Hippocampal formation (tissue), 2 donors: ENCODE measurements around the gene TEC.

Experiments used
- DNase-seq, 2 donors: peaks; one replicate each; lab custom pipeline; 2025; lab: John Stamatoyannopoulos, UW

Gene TEC

DNA sequence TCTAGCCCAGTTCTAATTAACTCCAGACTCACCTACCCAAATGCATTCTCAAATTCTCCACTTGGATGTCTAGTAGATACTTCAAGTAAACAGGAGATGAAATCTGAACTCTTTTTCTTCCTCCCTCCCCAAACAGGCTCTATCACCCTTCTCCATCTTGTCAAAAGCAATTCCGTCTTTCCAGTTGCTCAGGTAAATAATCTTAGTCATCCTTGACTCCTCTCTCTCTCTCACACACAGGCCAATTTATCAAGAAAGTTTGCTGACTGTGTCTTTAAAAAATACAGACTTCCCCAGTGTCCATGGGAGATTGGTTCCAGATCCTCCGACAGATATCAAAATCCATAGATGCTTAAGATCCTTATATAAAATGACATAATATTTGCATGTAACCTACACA lies 148.5 kb downstream of the TEC start:
- DNase-seq, result no peak

- DNase-seq, result no peak
Observed at GRCh38 chr4:48120132-48120531, 149.5 kb downstream of the TEC start.

DNA sequence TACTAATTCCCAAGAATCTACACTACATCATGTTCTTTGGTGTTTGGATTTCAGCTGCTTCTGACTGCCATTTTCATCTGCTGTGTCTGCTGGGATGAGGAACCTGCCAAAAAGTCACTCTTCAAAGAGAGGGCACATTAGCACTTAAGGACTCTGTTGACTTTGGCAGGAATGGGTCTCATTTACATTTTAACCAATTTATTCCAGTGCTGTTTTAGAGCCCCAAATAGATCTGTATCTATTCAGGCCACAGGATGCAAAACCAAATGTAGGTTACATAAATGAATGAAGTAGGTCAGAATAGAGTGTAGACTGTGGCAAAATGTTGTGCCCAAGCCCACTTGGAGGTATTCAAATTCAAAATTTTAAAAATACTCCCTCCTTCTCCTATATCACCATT lies 150.0 kb downstream of the TEC start:
- DNase-seq, result no peak

DNA sequence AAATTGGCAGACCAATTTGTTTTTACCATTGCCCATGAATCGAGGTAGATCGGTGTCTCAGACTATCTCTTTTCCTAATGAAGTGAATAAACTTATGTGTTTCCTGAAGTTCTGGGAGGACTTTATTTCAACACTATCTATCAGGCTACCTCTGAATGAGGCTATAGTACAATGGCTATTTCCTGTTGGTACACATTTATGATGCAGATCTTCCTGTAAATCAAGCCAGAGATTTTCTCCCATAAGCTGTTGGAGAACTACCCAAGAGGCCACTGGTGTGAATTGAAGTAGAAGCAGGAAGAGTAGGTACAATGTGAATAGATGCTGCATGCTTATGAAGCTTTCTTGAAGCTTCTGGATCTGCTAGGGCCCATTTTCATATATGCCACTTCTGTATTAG lies 151.6 kb downstream of the TEC start:
- DNase-seq, result no peak

DNA sequence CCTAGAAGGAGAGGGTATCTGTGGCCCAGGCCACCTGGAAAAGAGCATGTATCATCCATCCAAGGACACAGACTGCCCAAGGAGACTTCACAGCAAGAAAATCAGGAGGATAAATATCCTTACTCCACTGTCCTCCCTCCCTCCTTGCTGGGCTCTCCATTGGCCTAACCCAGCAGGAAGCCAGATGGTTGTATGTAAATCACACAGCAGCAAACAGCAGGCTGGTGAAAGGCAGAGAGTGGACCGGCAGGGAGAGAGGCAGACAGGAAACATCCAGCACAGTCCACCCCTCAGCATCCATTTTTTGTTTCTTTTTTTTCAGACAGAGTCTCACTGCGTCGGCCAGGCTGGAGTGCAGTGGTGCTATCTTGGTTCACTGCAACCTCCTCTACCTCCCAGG lies 153.1 kb downstream of the TEC start:
- no peak for DNase-seq

DNA sequence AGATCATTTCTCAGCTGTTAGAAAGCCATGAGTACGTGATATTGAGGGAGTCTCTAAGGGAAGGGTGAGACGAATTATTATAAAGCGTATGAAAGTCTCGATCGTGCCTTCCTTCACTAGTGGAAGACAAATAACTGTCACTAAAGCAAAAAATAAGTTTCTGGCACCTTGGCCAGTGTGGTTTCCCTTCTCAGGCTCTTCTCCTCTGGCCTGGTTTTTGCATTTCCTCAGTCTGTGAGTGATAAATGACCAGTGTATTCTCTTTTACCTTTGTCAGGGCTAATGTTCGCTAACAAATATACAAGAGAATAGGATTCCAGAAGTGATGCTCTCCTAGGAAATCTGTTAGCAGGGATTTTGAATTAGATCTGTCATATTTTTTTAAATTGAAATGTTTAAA lies 155.2 kb downstream of the TEC start:
- no peak for DNase-seq

DNA sequence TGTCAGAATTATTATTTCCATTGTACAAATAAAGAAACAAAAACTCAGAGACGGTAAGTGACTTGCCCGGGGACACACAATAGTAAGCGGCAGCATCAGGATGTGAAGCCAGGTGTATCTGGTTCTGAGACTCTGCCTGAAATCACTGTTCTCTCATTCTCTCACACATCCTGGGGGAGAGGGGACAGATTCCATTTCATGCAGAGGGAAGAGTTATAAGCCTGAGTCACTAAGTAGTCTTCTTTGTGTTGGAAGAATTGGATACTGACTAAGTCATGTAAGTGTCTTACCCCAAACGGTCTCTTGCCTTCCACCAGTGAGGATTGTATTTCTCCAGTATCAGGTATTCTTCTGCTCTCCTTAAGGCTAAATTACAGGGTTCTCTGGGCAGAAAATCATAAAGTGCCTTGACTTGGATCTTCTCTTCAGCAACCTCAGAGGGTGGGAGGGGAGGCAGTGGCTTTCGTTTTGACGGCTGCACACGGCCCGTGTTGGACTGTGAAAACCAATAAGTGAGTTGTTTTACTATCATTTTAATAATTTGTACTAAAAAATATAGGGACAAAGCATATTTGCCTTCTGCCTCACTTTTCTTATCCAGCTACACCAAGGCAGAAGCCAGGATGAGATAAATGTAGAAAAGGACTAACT lies 157.5 kb downstream of the TEC start:
- DNase-seq, result no peak

GRCh38 chr4:48110452-48110978 lies 159.1 kb downstream of the TEC start:
- no peak for DNase-seq

GRCh38 chr4:48109413-48110263 lies 160.0 kb downstream of the TEC start:
- DNase-seq, result no peak

- DNase-seq, result no peak
Observed at GRCh38 chr4:48108309-48109073, 161.1 kb downstream of the TEC start.

- no peak for DNase-seq
Observed at GRCh38 chr4:48105230-48105629, 164.4 kb downstream of the TEC start.

DNA sequence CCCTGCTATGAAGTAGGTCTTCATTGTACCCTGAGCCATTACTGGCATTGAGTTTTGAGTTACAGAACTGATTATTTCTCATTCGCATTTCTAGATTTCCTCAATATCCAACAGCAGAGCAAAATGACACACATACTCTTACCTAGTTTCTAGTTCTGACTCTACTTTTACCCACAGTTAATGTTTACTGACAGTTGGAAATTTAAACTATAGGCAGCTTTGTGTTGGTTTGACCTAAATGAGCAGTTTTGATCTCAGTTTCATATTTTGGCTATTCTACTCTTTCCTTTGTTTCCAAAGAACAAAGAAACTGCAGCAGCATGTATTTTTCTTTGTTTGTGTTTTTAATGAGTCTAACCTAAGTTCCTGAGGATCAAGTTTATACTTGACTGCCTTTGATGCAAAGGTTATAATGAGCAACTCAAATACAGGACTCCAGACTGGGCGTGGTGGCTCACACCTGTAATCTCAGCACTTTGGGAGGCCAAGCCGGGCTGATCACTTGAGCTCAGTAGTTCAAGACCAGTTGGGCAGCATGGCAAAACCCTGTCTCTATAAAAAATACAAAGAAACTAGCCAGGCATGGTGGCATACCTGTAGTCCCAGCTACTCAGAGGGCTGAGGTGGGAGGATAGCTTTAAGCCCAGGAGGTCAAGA lies 166.0 kb downstream of the TEC start:
- no peak for DNase-seq

DNA sequence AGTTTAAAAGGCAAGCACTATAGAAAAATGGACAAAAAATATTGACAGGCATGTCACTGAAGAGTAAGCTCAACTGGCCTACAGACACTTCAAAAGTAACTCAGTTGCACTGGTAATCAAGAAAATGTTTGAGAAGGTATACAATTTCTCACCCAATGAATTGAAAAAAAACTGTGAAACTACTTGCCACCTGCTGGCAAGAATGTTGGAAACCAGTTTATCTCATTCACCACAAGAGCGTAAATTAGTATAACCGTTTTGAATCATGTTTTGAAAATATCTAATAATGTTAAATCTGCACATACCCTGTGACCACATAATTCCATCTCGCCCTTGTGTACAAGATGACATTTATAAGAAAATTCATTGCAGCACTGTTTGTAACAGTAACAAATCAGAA lies 167.3 kb downstream of the TEC start:
- no peak for DNase-seq

DNA sequence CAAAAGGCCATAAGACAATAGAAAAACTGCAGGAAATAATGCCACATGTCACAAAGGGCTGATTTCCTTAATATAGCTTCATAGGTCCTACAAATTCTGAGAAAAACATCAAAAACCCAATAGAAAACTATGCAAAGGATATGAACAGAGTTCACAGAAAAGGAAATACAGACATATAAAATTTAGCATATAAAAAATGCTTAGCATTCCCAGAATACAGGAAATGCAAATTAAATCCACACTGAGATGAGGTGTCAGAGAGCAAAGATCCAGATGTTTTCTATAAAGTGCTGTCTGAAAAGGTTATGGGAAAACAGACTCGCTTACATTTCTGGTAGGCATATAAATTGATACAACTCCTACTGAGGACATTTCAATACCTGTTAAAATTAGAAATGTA lies 169.4 kb downstream of the TEC start:
- DNase-seq, result no peak

DNA sequence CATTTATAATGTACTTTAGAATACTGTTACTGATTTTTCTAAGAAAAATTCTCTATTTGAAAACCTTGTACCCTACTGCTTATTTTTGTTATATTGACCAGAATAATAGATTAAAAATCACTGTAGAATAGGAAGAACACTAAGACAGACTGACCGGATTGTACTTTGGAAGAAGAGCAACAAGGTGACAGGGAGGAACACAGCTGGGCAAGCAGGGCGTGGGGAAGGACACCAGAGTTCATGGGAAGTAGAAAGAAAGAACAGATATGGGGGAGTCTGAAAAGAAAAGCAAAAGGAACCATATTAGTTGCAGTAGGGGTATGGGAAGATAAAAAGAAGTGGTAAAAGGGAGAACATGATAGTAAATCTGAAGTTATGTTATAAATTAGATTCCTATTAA lies 174.2 kb downstream of the TEC start:
- DNase-seq, result no peak

- no peak for DNase-seq
Observed at GRCh38 chr4:48093991-48094416, 175.6 kb downstream of the TEC start.

- DNase-seq, result no peak
Observed at GRCh38 chr4:48090621-48091020, 179.0 kb downstream of the TEC start.

DNA sequence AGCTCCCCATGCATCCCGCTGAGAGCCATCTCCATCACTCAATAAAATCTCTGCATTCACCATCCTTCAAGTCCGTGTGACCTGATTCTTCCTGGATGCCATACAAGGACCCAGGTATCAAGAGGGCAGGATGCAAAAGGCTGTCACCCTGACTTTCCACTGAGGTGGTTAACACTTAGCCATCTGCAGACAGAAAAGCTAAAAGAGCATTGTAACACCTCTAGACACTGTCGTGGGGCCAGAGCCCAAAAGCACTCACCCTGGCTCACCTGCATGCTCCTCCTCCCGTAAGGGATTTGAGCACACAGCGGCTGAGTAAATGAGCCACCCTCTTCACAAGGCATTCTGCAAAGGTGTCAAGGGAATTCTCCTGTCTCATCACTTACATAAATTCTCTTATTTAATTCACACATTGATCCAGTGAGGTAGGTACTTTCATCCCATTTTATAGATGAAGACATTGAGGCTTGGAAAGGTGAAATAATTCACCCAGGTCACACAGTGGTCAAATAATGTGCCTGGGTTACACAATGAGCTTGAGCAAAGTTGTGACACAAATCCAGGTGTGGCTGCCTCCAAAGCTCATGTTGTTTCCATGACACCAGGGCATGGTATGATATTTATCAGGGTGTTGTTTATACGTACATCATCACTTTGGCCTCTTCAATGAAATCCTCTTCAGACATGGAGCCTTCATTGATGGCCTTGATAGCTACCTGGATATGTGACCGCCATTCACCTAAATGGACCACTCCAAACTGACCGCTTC lies 183.6 kb downstream of the TEC start:
- no peak for DNase-seq
